ENCODE data around the gene FADS1.

The FADS1 gene

GRCh38 chr11:61775106-61775505 lies 41.7 kb downstream of the FADS1 start:
- DNase-seq: no peak

DNA sequence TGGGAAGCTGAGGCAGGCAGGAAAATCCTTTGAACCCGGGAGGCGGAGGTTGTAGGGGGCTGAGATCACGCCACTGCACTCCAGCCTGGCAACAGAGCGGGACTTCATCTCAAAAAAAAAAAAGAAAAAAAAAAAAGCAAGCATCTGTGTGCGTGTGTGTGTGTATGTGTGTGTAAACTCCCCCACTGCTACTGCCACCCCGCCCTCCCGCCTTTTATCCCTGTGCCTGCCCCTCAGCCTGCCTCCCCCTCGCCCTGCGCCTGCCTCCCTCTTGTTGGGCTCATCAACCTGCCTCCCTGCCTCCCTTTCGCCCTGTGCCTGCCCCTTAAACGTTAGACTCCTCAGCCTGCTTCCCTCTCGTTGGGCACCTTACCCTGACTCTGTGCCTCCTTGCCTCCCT lies 42.4 kb downstream of the FADS1 start:
- no peak for DNase-seq

DNA sequence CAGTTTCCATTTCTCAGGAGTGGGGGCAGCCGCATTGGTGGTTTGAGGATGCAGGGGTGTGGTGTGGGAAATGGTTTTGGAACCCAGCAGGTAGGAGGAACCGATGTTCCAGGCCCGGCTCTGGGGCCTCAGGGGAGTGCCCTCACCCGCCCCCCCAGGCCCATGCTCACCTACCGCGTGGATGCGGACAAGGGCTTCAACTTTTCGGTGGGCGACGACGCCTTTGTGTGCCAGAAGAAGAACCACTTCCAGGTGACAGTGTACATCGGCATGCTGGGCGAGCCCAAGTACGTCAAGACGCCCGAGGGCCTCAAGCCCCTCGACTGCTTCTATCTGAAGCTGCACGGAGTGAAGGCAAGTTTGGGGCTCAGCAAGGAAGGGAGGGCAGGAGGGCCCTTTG lies 43.0 kb downstream of the FADS1 start:
- DNase-seq: no peak

DNA sequence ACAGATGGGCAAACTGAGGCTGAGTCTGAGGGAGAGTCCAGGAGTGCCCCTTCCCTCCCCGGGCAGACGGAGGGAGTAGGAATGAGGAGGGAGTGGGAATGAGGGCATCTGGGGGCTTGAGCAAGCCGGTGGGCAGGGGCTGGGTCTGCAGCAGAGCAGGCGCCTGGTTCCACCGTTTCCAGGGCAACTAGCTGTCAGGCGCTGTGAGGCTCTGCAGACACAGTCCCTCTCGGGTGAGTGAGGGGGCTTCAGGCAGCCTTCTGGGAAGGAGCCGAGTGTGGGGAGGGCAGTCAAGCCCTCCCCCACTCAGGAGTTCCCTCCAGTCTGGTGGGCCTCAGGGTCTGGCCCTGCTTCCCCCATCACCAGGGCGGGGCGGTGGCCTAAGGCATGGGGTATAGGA lies 43.4 kb downstream of the FADS1 start:
- DNase-seq: no peak

DNA sequence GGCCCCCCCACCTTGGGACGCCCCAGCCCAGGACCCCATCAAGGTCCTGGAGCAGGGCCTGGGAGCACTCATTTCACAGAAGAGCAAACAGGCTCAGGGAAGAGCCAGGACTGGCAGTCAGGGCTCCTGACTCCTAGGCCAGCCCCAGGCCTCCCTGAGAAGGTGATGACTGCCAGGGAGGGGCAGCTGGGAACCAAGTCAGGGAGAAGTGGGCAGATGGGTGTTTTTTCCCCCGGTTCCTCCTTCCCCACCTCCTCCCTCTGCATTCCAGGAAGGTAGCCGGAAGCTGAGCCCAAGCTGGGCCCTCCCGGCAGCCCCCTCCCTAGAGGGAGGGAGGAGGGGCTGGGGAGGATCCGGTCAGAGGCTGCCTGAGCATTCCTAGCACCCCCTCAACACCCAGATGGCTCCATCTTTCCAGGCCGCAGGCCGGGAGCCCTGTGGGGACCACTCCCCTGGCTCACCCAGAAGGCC lies 44.8 kb downstream of the FADS1 start:
- DNase-seq: no peak

- no peak for DNase-seq
These were observed 45.5 kb downstream of the FADS1 start for GRCh38 chr11:61771195-61771894.

GRCh38 chr11:61769946-61770683 lies 46.7 kb downstream of the FADS1 start:
- no peak for DNase-seq

DNA sequence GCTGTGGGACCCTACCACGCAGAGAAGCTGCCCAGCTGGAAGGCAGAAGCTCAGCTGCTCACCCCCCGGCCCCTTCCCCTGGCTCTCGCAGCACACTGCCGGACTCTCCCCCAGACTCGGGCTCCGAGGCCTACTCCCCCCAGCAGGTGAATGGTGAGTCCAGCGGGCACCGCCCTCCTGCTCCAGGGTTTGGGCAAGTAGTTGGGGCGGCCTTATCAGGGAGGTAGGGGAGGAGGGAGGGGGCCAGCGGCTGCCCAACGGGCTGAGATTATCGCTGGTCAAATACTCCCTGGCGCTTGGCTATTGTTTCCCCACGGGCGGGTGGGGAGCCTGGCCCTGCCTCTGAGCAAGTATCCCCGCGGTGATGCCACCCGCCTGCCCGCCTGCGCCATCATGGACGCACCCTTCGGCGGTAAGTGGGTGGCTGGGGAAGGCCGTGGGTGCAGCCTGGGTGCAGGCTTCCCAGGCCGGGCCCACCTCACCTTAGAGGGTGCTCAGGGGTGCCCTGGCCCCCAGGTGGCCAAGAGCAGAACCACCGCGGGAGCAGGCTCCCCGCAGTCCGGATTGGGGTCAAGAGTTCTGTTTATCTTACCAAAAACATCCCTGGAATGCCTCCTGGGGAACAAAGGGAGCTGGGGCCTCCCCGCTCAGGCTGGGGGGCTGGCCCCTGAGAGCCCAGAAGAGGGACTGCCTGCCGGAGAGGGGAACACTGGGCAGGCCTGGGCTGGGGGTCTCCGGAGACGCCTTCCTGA lies 47.5 kb downstream of the FADS1 start:
- DNase-seq: no peak

- no peak for DNase-seq
These were observed 48.3 kb downstream of the FADS1 start for GRCh38 chr11:61768376-61769076.

DNA sequence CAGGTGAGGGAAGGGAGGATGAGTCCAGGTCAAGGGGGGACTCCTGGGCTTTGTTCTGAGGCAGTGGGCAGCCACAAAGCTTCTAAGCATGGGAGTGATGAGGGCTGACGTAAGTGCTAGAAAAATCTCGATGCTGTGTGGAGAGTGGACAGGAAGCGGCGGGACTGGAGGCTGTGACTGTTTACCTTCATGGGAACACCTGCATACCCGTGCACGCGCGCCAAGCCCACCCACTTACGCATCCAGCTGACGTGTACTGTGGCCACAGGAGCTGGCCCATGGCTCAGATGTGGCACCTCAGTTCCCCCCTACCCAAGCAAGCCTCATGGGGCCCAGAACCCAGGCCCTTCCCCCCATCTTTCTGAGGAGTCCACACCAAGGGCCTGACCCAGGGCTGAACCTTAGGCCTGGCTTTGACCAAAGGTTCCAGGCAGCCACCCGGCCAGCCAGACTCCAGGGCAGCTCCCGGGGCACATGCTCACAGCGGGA lies 50.4 kb downstream of the FADS1 start:
- DNase-seq: no peak

DNA sequence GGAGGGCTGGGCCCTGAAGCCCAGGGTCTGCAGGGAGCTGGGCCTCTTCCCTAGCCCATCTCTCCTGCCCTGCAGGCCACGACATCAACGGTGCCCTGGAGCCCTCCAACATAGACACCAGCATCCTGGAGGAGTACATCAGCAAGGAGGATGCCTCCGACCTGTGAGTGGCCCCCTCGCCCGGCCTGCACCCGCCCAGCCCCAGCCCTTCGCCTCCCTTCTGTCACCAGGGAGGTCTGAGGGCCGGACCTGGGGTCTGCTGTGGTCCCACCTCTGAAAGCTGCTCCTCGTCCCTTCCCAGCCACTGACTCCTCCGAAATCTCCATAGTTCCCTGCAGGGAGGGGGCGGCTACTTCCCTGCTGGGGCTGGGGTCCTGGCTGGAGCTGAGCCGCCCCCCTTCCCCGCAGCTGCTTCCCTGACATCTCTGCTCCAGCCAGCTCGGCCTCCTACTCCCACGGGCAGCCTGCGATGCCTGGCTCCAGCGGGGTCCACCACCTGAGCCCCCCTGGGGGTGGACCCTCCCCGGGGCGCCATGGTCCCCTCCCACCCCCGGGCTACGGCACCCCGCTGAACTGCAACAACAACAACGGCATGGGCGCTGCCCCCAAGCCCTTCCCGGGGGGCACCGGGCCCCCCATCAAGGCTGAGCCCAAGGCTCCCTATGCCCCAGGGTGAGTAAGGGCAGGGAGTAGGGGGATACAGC lies 51.1 kb downstream of the FADS1 start:
- no peak for DNase-seq

DNA sequence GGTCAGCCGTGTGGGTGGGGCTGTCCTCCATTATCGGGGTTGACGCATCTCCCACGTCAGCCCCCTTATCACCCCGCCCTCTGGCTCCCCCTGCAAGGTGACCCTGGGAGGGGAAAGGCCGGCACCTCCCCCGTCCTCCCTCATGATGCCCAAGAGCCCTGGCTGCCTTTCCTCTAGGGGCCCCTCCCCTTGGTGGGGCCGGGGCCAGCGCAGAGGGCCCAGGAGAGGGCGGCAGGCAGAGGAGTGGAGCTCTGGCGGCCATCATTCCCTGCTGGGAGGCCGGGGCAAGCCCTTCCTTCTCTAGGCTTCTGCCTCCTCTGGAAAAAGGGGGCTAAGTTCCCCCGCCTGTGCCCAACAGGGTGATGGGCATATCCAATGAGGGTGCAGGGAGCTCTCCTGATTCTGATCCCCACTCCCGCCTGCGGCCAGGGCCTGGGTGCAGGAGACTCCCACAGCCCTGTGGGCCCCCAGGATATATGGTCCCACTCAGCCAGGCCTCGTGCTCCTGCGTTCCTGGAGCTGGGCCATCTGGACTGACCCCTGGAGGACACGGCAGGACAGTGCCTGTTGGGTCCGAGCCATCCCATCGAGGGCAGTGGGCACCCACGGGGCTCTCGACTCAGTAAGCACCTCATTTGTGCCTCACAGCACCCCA lies 52.1 kb downstream of the FADS1 start:
- no peak for DNase-seq

DNA sequence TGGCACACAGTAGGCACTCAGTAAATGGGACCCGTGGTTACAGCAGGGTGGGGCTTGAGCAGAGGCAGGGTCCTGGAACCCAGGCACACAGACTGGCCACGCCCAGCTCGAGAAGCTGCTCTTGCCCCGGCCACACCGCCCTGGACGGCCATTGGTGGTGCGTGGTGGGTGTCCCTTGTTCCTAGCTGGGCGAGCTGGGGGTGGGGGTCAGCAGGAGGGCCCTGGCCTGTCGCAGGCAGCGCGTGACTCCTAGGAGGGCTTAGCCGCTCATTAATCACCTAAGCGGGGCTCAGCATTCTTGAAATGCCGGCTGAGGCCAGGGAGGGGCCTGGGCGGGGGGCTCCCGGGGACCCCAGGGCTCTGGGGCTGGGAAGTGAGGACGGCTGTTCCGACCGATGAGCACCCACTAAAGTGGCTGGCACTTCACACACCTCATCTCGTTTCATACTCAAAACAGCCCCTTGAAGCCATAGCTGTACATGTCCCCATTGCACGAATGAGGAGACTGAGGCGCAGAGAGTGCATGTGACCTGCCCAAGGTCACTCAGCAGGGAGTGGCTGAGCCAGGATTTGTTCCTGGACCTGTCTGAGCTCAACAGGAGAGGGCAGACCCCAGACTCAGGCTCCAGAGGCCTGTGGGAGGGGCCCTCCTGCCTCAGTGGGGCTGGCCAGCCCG lies 52.7 kb downstream of the FADS1 start:
- DNase-seq: no peak

GRCh38 chr11:61762798-61763197 lies 54.0 kb downstream of the FADS1 start:
- DNase-seq: no peak

DNA sequence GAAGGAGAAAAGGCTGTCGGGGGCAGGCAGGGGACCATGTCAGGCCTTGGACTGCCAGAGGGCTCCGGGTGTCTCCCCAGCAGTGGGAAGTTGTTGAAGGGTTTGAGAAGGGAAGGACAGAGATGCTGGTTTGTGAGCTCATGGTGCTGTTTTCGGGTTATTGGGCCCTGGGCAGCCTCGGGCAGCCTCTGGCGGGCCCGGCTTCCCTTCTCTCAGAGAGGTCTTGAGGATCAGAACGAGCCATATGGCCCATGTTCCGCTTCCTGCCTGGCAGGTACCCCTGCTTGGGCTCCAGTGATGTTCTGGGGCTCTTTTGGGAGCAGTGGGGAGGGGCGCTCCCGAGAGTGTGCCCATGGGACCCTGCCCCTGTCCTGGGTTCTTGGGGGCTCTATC lies 54.6 kb downstream of the FADS1 start:
- no peak for DNase-seq

- no peak for DNase-seq
These were observed 55.2 kb downstream of the FADS1 start for GRCh38 chr11:61761440-61762222.

DNA sequence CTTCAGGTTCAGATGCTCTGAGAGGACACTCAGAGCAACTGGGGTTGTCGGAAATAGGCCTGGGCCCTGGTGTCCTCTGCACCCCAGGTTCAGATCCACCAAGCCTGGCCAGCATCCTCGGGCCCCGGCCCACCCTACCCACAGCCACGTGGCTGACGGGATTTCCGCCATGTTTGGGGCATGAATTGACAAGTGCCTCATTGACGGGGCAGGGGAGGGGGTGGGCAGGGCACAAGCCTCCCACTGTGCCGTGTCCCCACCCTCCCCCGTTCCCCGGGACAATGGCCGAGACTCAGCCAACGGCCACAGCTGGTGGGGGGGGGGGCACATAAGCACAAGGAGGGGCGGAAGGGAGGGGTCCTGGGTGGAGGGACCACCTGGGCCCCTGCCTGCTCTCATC lies 55.9 kb downstream of the FADS1 start:
- no peak for DNase-seq

GRCh38 chr11:61757213-61757862 lies 59.5 kb downstream of the FADS1 start:
- DNase-seq: no peak

DNA sequence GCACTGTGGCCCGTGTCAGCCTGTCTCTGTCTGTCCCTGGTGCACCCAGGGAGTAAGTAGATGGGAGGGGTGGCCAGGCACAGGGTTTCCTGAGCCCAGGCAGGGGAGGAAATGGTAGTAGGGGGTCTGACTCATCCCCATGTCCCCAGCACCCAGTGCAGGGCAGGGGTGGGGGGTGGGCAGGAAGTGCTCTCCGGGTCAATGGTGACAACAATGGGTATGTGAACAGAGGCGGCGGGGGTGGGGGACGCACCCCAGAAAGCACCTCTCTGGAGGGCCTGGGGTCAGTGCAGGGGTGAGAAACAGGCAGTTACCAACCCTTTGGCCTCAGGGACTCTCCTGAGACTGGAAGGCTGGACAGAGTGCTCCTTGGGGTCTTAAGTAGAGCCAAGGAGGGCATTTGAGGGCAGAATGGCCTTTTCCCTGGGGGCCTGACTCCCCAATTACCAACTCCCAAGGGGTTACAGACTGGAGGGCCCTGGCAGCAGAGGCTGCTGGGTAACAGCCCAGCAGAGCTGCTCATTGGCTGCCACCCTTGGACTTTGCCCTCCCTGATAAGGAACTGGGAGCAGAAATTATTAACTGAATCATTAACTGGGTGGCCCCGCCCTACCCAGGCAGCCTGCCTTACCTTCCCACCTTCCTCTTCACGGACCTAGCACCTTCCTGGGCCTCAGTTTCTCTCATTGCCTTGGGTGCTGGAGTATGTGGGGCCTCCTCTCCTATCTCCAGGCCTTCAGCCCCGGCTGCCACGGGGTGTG lies 60.2 kb downstream of the FADS1 start:
- DNase-seq: peak; percentile 32

Measured in OCI-M1 (cell line).